Measurements from ENCODE around the gene SCO1.
"Not testable (repeated sequence)": the region's sequence is repeated elsewhere in the genome, so short reads cannot be mapped to it uniquely, and the experiment has no call there.

- not testable (repeated sequence) for TF ChIP-seq CTCF (IDR thresholded peaks at IDR 0.05; ENCODE audit: borderline replicate concordance, extremely low read depth, low read length, poor library complexity, severe bottlenecking); EZH2 (IDR thresholded peaks at IDR 0.05; ENCODE audit: borderline replicate concordance, low read depth, low read length, severe bottlenecking)
Observed at GRCh38 chr17:10732121-10732520, 34.8 kb upstream of the SCO1 start.

All from DND-41 (cell line).